Astrocyte (in vitro differentiated cells and primary cell): Measurements from ENCODE around the gene TOP2A. TPM values are rescaled to one million over a fixed set of nuclear protein-coding genes. Genes with fewer than 3 reads are reported as not detected.

Experiments used
- DNase-seq: peaks from one replicate; pipeline ENCODE4 v3.0.0-alpha.2; 2010; ENCODE audit warnings: low read depth
- FAIRE-seq: peaks from 2 replicates; lab custom pipeline; 2011; peaks lifted over from hg19 to GRCh38; lab: Jason Lieb, UNC
- H2AFZ ChIP-seq: 2 replicates; pipeline ENCODE4 v1.6.0; 2012; ENCODE audit warnings: low read depth, low read length, inconsistent platforms
- H3K27ac ChIP-seq: 2 replicates; pipeline ENCODE4 v1.5.1; 2011; ENCODE audit warnings: low read depth, low read length, inconsistent platforms
- H3K27me3 ChIP-seq: 2 replicates; pipeline ENCODE4 v1.6.0; 2011; ENCODE audit warnings: low read length, inconsistent platforms; ENCODE audit not compliant: insufficient read depth
- H3K36me3 ChIP-seq: 2 replicates; pipeline ENCODE4 v1.5.1; 2011; ENCODE audit warnings: low read length, inconsistent platforms; ENCODE audit not compliant: insufficient read depth
- H3K4me1 ChIP-seq: 2 replicates; pipeline ENCODE4 v1.5.1; 2011; ENCODE audit warnings: low read length, inconsistent platforms; ENCODE audit not compliant: insufficient read depth
- H3K4me2 ChIP-seq: 2 replicates; pipeline ENCODE4 v1.6.0; 2012; ENCODE audit warnings: low read length, inconsistent platforms
- H3K4me3 ChIP-seq: 2 replicates; pipeline ENCODE4 v1.5.1; 2011; ENCODE audit warnings: low read depth, mild to moderate bottlenecking, low read length, inconsistent platforms; ENCODE audit not compliant: insufficient read depth
- H3K79me2 ChIP-seq: 2 replicates; pipeline ENCODE4 v1.6.0; 2012; ENCODE audit warnings: mild to moderate bottlenecking, low read length, inconsistent platforms; ENCODE audit not compliant: insufficient read depth
- H3K9ac ChIP-seq: 2 replicates; pipeline ENCODE4 v1.6.0; 2012; ENCODE audit warnings: mild to moderate bottlenecking, low read length, inconsistent platforms
- H3K9me3 ChIP-seq: 2 replicates; pipeline ENCODE4 v1.5.1; 2012; ENCODE audit warnings: low read depth, mild to moderate bottlenecking, low read length, inconsistent platforms; ENCODE audit not compliant: insufficient read depth
- H4K20me1 ChIP-seq: 2 replicates; pipeline ENCODE4 v1.6.0; 2012; ENCODE audit warnings: low read length, inconsistent platforms; ENCODE audit not compliant: insufficient read depth
- H3K27ac Mint-ChIP-seq: one replicate; pipeline ENCODE4 v1.8.0; 2021; ENCODE audit warnings: mild to moderate bottlenecking, mixed read lengths; ENCODE audit not compliant: unreplicated experiment
- H3K27me3 Mint-ChIP-seq: one replicate; pipeline ENCODE4 v1.8.0; 2021; ENCODE audit warnings: low read depth, mixed read lengths; ENCODE audit not compliant: unreplicated experiment
- H3K36me3 Mint-ChIP-seq: one replicate; pipeline ENCODE4 v1.8.0; 2021; ENCODE audit warnings: low read depth, mixed read lengths; ENCODE audit not compliant: unreplicated experiment
- H3K4me1 Mint-ChIP-seq: one replicate; pipeline ENCODE4 v1.8.0; 2021; ENCODE audit warnings: low read depth, mixed read lengths; ENCODE audit not compliant: unreplicated experiment
- H3K4me3 Mint-ChIP-seq: one replicate; pipeline ENCODE4 v1.8.0; 2021; ENCODE audit warnings: mild to moderate bottlenecking, moderate library complexity, mixed read lengths; ENCODE audit not compliant: unreplicated experiment
- H3K9me3 Mint-ChIP-seq: one replicate; pipeline ENCODE4 v1.8.0; 2021; ENCODE audit warnings: mild to moderate bottlenecking, mixed read lengths; ENCODE audit not compliant: unreplicated experiment
- CTCF ChIP-seq: IDR thresholded peaks from 2 replicates; pipeline ENCODE4 v1.5.1; 2011; ENCODE audit warnings: low read depth, mild to moderate bottlenecking, inconsistent platforms, low read length, moderate library complexity; ENCODE audit not compliant: insufficient read depth
- EZH2 ChIP-seq: IDR thresholded peaks from 2 replicates; pipeline ENCODE4 v1.6.1; 2012; ENCODE audit warnings: mild to moderate bottlenecking, low read length, inconsistent platforms; ENCODE audit not compliant: insufficient read depth
- total RNA-seq: library from RNA; stranded (reverse); gene quantifications from 2 replicates; pipeline ENCODE4 v1.2.1, GENCODE V29; 2021

TOP2A gene
- total RNA-seq, 1 donor from 2014 or later = 12.6 TPM

DNA sequence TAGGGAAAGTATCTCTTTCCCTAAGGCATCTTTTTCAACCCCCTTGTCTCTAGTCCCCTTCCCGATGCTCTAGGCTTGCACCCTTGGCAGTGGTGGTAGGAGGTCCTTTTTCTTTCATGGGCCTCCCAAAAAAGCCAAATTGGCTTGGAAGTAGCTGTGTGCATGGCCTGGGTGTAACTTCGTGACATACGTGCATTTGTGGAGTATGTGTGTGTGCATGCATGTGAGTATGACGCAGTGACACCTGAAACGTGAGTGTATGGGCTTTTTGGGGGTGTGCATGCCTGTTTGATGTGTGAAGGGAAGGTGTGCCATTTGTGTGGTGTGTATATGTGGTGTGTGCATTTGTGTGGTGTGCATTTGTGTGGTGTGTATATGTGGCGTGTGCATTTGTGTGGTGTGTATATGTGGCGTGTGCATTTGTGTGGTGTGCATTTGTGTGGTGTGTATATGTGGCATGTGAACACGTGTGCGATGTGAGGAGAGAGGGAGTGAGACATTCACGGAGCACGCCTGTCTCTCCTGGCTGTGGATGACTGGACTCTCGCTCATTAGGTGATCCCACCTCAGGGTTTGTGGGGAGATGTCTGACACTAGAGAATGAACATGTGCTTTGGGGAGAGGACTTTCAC lies 41.3 kb upstream of the TOP2A start:
- Histone ChIP-seq H3K36me3 (peaks cover 22% of the 10 kb centered on the region), H2AFZ (no peak overlapping the region), H3K4me2 (peak overlapping the region; percentile 72), H3K9me3 (no peaks in the 10 kb centered on the region), H3K4me3 (no peak overlapping the region), H3K27ac (no peak overlapping the region), H4K20me1 (peaks cover 5% of the 10 kb centered on the region), H3K79me2 (no peaks in the 10 kb centered on the region), H3K4me1 (peaks cover 29% of the 10 kb centered on the region), H3K9ac (no peak overlapping the region), H3K27me3 (no peaks in the 10 kb centered on the region)
- H3K36me3 Mint-ChIP-seq = peaks cover 23% of the 10 kb centered on the region
- FAIRE-seq (peak; percentile 47), DNase-seq (no peak)
- H3K4me3 Mint-ChIP-seq = no peak overlapping the region
- H3K4me1 Mint-ChIP-seq = peaks cover 25% of the 10 kb centered on the region
- TF ChIP-seq CTCF = no peak
- TF ChIP-seq EZH2 = no peak
- H3K27ac Mint-ChIP-seq = no peak overlapping the region
- H3K9me3 Mint-ChIP-seq = no peaks in the 10 kb centered on the region
- H3K27me3 Mint-ChIP-seq = no peaks in the 10 kb centered on the region

- DNase-seq (peak; percentile 85), FAIRE-seq (peak; percentile 97)
- H3K4me1 Mint-ChIP-seq = peaks cover 26% of the 10 kb centered on the region
- peaks cover 26% of the 10 kb centered on the region for H3K36me3 Mint-ChIP-seq
- no peaks in the 10 kb centered on the region for H3K9me3 Mint-ChIP-seq
- peak overlapping the region; percentile 72 for H3K27ac Mint-ChIP-seq
- no peak overlapping the region for H3K4me3 Mint-ChIP-seq
- H3K36me3 ChIP-seq = peaks cover 24% of the 10 kb centered on the region
- peak overlapping the region; percentile 30 for H3K9ac ChIP-seq
- H3K9me3 ChIP-seq = no peaks in the 10 kb centered on the region
- peaks cover 36% of the 10 kb centered on the region for H3K4me1 ChIP-seq
- H3K27ac ChIP-seq = peak overlapping the region; percentile 41
- no peak for TF ChIP-seq EZH2
- no peak for TF ChIP-seq CTCF
- H4K20me1 ChIP-seq = peaks cover 5% of the 10 kb centered on the region
- no peaks in the 10 kb centered on the region for H3K27me3 ChIP-seq
- H3K79me2 ChIP-seq = no peaks in the 10 kb centered on the region
- no peak overlapping the region for H3K4me3 ChIP-seq
- H3K27me3 Mint-ChIP-seq = no peaks in the 10 kb centered on the region
- H2AFZ ChIP-seq = no peak overlapping the region
- H3K4me2 ChIP-seq = peak overlapping the region; percentile 72
These were observed 40.5 kb upstream of the TOP2A start for GRCh38 chr17:40457964-40458791.

DNA sequence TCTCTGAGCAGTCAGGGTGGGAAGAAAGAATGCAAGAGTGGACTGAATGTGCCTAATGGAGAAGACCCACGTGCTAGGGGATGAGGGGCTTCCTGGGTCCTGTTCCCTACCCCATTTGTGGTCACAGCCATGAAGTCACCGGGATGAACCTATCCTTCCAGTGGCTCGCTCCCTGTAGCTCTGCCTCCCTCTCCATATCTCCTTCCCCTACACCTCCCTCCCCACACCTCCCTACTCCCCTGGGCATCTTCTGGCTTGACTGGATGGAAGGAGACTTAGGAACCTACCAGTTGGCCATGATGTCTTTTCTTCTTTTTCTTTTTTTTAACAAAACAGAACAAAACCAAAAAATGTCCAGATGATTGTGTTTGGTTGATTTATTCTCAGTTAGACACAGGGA lies 39.7 kb upstream of the TOP2A start:
- H3K27me3 Mint-ChIP-seq = no peaks in the 10 kb centered on the region
- H3K9ac ChIP-seq = peak overlapping the region; percentile 30
- H3K9me3 Mint-ChIP-seq = no peaks in the 10 kb centered on the region
- H3K4me3 ChIP-seq = no peak overlapping the region
- TF ChIP-seq CTCF (no peak), EZH2 (no peak)
- H3K4me3 Mint-ChIP-seq = no peak overlapping the region
- peak overlapping the region; percentile 41 for H3K27ac ChIP-seq
- DNase-seq = no peak
- FAIRE-seq = no peak
- H3K4me2 ChIP-seq = peak overlapping the region; percentile 72
- peaks cover 29% of the 10 kb centered on the region for H3K36me3 Mint-ChIP-seq
- H3K27ac Mint-ChIP-seq = peak overlapping the region; percentile 72
- no peak overlapping the region for H2AFZ ChIP-seq
- H3K4me1 Mint-ChIP-seq = peaks cover 34% of the 10 kb centered on the region
- peaks cover 44% of the 10 kb centered on the region for H3K4me1 ChIP-seq
- peaks cover 12% of the 10 kb centered on the region for H4K20me1 ChIP-seq
- H3K36me3 ChIP-seq = peaks cover 24% of the 10 kb centered on the region
- H3K27me3 ChIP-seq = no peaks in the 10 kb centered on the region
- no peaks in the 10 kb centered on the region for H3K9me3 ChIP-seq
- H3K79me2 ChIP-seq = no peaks in the 10 kb centered on the region
